HTR-8/SVneo (cell line): ENCODE measurements around the gene SCNN1B.
"Not testable (repeated sequence)": the region's sequence is repeated elsewhere in the genome, so short reads cannot be mapped to it uniquely, and the experiment has no call there.

Source experiments
- DNase-seq: peaks from one replicate; pipeline ENCODE4 v3.0.0; 2011; ENCODE audit warnings: low spot score, mixed read lengths; ENCODE audit not compliant: insufficient read length
- FAIRE-seq: peaks from 2 replicates; lab custom pipeline; 2011; peaks lifted over from hg19 to GRCh38; lab: Jason Lieb, UNC

Gene SCNN1B

GRCh38 chr16:23374721-23375510, 72.8 kb downstream of the SCNN1B start:
- no peak for DNase-seq
- FAIRE-seq: no peak

- FAIRE-seq: no peak
- DNase-seq: no peak
Measured at GRCh38 chr16:23375643-23376042, 73.5 kb downstream of the SCNN1B start.

GRCh38 chr16:23377071-23377931, 75.2 kb downstream of the SCNN1B start:
- FAIRE-seq (no peak), DNase-seq (no peak)

GRCh38 chr16:23378256-23378655, 76.2 kb downstream of the SCNN1B start:
- FAIRE-seq (no peak), DNase-seq (no peak)

DNA sequence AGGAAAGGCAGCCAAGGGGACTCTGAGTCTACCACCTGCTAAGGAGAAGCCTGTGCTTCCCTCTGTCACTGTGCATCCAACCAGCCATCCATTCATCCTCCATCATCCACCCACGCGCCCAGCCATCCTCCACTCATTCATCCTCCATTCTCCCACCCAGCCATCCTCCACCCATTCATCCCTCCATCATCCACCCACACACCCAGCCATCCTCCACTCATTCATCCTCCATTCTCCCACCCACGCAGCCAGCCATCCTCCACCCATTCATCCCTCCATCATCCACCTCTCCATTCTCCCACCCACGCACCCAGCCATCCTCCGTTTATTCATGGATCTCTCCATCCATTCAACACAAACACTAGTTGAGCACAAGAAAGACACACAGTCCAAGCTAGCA, 76.8 kb downstream of the SCNN1B start:
- FAIRE-seq (no peak), DNase-seq (no peak)

GRCh38 chr16:23379707-23380106, 77.6 kb downstream of the SCNN1B start:
- DNase-seq (no peak), FAIRE-seq (no peak)

GRCh38 chr16:23380501-23380951, 78.4 kb downstream of the SCNN1B start:
- DNase-seq: no peak
- no peak for FAIRE-seq

- FAIRE-seq, DNase-seq: not testable (repeated sequence)
Measured at GRCh38 chr16:23381702-23382101, 79.6 kb downstream of the SCNN1B start.

DNA sequence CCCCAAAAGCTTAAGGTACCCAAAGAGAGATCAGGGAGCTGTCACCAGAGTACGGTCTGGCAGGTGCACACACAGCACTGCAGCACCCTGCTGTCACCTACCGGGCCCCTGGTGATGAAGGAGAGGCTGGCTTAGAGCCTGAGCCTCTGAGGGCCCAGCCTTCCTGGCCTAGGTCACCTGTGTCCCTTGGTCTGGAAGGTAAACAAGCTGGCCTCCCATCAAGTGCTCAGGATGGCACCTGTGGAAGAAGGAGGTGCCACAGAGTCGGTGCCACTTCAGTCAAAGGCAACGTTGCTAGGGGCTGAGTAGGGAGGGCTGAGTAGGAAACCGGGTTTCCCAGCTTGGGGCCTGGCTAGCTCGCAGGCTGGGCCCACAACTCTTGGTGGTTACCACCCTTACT, 80.2 kb downstream of the SCNN1B start:
- FAIRE-seq (no peak), DNase-seq (no peak)

GRCh38 chr16:23383881-23384280, 81.8 kb downstream of the SCNN1B start:
- DNase-seq: no peak
- no peak for FAIRE-seq

DNA sequence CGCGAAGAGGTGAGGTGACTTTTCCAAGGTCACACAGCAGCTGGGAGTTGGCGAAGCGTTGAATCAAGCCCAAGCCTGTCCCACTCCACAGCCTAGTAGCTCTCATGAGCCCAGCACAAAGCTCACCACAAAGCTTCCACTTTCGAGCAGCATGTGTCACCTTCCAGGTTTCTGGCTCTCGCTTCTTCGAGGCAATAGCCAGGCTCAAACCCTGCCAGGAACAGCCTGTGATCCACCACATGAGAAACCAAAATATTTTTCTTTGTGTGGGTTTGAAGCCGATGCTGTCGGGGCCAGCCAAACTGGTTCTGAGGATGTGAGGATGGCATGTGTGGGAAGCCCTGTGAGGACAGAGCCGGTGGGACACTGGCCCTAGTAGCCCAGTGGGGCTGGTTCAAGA, 82.8 kb downstream of the SCNN1B start:
- FAIRE-seq (no peak), DNase-seq (no peak)

DNA sequence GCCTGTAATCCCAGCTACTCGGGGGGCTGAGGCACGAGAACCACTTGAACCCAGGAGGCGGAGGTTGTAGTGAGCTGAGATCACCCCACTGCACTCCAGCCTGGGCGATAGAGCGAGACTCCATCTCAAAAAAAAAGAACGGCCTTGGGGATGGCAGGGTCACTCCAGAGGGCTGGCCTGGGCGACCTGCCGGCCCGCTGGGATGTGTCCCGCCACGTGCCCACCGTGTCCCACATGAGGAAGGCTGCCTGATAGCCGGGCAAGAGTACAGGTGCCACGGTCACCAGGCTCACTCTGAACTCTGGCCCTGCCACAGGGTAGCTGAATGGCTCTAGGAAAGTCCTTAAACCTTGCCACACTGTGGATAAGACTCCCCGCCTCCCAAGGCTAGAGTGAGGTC, 83.3 kb downstream of the SCNN1B start:
- DNase-seq (no peak), FAIRE-seq (no peak)

GRCh38 chr16:23387666-23388065, 85.6 kb downstream of the SCNN1B start:
- no peak for FAIRE-seq
- DNase-seq: no peak

DNA sequence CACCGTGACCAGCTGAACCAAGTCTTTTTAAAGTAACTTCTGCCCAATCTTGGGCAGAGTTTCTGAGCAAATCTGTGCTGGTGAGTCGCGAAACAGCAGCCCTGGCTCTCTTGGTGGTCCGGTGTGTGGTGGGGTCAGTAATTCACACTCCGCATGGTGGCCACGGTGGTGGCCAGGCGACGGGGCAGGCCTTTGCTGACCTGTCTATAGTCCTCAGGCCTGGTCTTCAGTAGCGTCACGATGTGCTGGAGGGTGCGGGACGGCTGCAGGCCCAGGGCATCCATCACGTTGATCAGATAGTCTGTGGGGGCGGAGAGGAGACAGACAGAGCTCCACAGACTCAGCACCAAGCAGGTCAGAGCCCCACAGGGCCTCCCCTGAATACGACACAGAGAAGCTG, 86.7 kb downstream of the SCNN1B start:
- no peak for DNase-seq
- FAIRE-seq: no peak

DNA sequence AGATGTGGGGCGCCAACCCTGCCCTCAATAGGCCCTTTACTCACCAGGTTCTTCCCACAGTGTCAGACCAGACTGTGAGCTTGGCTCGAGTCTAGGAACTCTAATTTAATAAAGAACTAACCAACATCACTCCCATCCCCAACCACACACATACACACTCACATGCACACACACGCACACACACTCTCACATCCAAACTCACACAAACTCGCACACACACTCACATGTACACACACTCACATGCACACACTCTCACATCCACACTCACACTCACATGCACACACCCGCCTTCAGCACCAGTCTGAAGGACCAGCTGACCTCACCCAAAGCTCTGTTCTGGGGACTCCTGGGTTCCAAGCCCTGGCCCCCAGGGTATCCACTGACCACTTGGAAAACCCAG, 87.1 kb downstream of the SCNN1B start:
- FAIRE-seq: no peak

GRCh38 chr16:23389936-23390335, 87.8 kb downstream of the SCNN1B start:
- FAIRE-seq: not testable (repeated sequence)

More for the DNA sequence above, 87.1 kb downstream of the SCNN1B start:
- no peak for DNase-seq

DNA sequence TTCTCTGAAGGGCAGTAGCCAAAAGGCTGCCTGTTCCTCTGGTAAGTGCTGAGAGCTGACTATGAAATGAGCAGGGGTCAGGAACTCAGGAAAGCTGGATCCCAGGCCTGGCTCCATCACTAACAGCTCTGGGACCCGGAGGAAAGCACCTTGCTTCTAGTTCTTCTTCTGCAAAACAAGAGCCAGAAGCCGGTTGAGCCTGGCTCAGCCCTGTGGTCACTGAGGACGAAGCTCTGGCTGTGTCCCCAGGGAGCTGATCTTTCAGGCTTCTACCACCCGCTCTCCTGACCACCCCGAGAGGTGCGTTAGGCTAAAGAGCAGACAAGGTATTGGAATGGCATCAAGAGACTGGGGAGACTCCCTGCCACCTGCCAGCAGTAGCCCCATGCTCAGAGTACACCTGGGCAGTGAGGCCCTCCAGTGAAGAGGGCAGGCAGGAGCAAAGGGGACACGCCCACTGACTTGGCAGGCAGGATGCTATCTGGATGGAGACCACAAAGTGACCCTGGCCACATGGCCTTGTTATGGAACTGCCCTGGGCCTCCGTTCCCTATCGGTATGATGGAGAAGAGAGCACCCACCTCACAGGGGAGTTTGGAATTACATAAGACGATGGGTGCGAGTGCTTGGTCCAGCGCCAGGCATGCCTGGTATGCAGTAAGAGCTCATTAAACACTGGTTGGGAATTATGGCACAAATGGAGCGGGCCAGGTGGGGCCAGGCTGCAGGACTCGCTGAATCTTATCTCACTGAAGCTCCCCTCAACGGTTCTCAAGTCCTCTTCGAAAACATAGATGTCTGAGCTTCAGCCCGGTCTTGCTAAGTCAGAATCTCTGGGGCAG, 89.5 kb downstream of the SCNN1B start:
- FAIRE-seq (no peak), DNase-seq (no peak)

More at GRCh38 chr16:23389936-23390335, 87.8 kb downstream of the SCNN1B start:
- DNase-seq: not testable (repeated sequence)

- FAIRE-seq (no peak), DNase-seq (no peak)
Measured at GRCh38 chr16:23392223-23392600, 90.1 kb downstream of the SCNN1B start.

- FAIRE-seq (no peak), DNase-seq (no peak)
Measured at GRCh38 chr16:23394141-23394831, 92.2 kb downstream of the SCNN1B start.

GRCh38 chr16:23395732-23396131, 93.6 kb downstream of the SCNN1B start:
- DNase-seq: no peak
- FAIRE-seq: no peak
